ENCODE data around the gene RRP1B.
"Not testable (repeated sequence)": the region's sequence is repeated elsewhere in the genome, so short reads cannot be mapped to it uniquely, and the experiment has no call there.

The RRP1B gene

DNA sequence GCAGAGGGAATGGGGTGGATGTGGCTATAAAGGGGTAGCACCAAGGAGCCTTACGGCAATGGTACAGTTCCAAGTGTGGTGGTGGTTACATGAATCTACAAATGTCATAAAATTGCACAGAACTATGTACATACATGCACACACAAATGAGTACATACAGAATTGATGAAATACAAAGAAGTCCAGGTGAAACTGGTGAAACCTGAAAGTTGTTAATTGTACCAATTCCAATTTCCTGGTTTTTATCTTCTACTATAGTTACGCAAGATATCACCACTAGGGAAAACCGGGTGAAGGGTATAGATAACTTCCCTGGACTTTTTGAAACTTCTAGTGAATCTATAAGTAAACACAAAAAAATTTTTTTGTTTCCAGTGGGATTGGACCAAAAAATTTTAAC, 19.0 kb upstream of the RRP1B start:
- peak; percentile 38 for DNase-seq

DNA sequence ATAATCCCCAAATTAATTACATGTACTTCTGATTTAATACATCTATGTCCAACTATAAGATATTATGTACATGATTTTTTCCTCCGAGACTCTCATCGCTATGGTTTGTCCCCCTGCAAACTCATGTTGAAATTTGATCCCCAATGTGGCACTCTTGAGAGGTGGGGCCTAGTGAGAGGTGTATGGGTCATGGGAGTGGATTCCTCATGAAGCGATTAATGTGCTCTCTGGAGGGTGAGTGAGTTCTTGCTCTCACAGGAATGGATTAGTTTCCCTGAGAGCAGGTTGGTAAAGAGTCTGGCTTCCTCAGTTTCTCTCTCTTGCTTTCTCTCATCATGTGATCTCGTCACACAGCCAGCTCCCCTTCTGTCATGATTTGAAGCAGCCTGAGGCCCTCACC, 16.2 kb upstream of the RRP1B start:
- DNase-seq, result no peak

DNA sequence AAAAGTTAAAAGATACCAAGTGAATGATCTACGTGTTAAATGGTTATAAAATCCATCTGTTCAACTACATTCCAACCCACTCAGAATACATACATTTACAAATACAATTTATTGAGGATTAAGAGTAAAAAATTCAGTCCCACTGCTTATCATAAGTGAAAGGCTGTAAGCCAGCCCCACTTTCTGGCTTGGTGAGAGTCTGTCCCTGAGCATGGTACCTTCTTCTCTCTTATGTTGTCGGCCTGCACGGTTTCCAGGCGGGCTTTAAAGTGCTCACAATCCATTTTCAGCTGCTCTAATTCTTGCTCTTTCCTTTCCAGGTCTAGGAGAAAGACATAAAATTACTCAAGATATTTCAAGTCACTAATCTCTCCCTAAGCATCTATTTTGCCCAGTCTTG, 15.3 kb upstream of the RRP1B start:
- DNase-seq, result no peak

- no peak for DNase-seq
Measured at GRCh38 chr21:43644609-43645008, 14.8 kb upstream of the RRP1B start.

DNA sequence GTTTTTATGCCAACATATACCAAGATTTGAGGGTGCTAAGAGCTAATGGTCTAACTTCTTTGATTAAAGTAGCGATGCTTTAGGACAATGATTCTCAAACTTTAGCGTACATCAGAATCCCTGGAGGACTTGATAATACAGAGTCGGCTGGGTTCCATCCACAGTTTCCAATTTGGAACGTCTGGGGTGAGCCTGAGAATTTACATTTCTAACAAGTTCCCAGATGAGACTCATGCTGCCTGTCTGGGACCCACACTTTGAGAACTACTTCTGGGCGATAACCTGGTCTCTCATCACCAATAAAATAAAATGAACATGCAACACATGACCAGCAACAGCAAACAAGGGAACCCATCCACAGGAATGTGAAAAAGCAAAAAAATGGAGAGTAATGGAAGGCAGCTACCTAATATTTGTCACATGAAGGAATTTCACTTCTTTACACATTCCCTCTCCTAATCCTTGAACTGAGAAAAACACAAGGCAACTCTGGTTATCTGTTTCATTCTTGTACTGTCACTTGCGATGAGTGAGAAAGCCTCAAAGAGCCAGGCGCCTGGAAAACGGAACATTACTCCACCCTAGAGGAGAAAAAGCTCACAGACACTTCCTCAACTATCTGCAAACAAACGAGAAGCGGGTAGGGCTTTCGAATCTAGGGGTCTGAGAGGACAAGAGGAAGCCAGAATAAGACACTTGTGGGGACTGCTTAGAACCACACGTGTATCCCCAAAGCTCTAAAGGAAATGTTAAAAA, 14.0 kb upstream of the RRP1B start:
- peak; percentile 94 for DNase-seq

DNA sequence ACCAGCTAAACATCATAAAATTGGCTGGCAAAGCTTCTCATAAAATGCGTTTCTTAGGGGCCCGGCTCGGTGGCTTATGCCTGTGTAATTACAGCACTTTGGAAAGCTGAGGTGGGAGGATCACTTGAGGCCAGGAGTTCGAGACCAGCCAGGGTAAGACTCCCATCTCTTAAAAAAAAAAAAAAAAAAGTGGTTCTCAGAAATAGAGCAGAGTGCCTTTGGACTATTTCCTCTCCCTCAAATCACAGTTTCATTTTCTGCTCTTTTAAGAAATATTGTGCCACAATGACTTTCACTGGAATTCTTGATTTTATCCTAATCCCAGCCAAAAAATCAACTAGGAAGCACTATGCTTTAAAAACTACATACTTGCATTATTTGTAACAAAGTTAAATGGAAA, 13.4 kb upstream of the RRP1B start:
- DNase-seq, result peak; percentile 70

DNA sequence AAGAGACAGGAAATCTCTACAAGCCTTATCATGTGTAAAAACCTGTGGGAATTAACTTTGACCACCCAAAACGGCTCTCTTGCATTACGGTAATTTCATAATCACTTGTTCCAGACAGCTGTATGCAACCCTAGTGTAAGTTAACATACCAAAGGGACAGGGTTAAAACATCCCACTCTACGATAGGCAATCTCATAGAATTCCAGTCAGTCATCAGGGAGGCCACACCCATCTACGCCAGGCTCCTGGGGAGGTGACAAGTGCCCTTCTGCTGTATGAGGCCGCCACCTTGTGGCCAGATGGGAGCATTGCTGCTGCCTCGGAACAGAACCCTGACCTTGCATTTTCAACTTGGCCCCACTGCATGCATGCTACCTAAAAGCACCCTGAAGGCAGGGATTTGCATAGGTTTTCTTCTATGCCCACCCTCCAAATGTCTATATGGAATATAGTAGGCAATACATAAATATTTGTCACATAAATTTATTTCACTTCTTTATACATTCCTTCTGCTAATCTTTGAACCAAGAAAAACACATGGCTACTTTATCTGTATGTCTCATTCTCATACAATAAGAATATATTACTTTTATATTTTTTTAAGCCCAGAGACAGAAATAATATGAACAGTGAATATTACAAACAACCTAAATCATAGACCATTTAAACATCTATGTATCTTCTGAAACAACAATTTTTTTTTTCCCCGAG, 12.7 kb upstream of the RRP1B start:
- peak; percentile 97 for DNase-seq

- DNase-seq, result no peak
Measured at GRCh38 chr21:43648171-43648570, 11.2 kb upstream of the RRP1B start.

- not testable (repeated sequence) for DNase-seq
Measured at GRCh38 chr21:43651926-43652325, 7.4 kb upstream of the RRP1B start.

DNA sequence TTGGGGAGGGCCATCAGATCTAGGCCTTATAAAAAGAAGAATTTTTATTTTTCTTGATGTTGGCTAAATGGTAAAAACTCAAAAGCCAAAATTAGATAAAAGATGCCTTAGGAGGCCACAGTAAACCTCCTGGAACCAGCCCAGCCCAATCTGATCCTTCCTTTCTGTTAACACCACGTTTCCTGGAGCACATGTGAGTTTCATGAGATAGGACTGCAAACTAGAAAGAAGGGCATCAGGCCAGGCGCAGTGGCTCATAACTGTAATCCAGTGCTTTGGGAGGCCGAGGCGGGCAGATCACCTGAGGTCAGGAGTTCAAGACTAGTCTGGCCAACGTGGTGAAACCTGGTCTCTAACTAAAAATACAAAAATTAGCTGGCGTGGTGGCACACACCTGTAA, 6.7 kb upstream of the RRP1B start:
- no peak for DNase-seq

DNA sequence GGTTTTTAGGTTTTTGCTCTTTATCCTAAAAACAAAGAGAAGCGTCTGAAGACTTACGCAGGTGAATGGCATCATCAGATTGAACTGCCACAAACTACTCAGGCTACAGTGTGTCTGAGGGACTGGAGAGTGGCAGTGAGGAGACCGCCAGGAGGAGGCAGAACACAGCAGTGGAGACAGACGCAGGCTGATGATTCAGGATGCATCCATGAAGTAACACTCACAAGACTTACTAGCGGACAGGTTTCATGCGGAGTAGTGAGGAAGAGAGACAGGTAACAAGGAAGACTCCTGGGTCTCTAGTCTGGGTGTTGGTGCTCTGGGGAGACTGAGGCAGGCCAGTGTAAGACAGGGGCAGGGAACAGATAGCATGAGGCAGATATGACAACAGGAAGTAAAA, 5.7 kb upstream of the RRP1B start:
- no peak for DNase-seq

GRCh38 chr21:43654806-43655489, 4.4 kb upstream of the RRP1B start:
- DNase-seq, result no peak

GRCh38 chr21:43657355-43658087, 1.8 kb upstream of the RRP1B start:
- DNase-seq, result peak; percentile 50

- DNase-seq, result no peak
Measured at GRCh38 chr21:43658088-43658741, 1.1 kb upstream of the RRP1B start.

DNA sequence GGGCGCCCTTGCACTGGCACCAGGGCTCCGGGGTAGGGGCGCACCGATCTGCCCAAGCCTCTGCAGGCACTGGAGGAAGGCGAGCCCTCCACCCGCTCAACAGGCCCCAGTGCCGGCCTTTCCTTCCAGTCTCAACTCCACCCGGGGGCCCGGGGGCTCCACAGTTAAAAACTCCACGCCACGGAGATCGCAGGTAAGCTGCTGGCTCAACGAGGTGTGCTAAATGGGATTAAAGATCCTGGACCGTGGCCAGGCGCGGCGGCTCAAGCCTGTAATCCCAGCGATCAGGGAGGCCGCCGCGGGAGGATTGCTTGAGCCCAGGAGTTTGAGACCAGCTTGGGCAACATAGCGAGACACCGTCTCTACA, 608 bp upstream of the RRP1B start:
- DNase-seq, result no peak

DNA sequence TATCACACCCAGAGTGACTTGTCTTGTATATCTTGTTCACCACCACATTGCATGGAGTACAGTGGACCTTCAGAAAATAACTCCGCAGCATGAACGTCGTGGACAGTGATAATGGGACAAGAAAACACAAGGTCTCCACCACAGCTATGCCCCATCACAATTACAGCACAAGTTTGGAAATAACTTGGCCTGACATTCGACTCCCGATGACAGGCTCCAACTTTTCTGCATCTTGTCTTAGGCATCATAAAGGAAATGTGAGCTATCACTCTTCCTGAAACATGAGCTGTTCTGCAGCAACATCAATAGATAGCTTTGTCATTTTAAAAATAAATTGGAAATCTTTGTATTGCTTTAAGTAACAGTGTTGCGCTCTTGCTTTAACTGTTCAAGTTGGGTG, 2.9 kb downstream of the RRP1B start:
- DNase-seq, result no peak

DNA sequence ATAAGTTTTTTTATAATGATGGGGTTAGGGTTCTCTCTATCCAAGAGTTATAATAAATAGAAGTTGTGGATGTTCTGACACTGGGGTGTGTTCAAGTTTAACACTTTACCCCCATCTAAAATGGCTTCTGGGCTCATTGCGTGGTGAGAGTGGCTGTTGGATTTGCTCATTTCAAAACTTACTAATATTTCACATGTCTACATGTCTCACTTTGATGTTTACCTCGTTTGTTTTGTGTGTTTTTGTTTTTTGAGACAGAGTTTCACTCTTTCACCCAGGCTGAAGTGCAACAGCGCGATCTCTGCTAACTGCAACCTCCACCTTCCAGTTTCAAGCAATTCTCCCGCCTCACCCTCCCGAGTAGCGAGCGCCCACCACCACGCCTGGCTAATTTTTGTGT, 3.7 kb downstream of the RRP1B start:
- DNase-seq, result no peak

DNA sequence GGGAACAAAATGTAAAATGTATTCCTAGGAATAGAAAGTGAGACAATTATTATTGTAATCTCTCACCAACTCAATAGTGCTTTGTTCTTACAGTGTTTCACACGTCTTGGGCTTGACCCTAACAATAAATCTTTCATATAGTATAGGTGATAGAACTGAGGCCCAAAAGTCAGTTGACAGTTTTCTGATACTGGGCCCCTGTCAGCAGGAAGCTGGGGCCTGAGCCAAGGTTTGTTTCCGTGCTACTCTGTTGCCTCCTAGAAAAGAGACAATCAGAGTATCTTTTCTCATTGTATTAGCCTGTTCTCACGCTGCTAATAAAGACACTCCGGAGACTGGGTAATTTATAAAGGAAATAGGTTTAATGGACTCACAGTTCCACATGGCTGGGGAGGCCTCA, 5.0 kb downstream of the RRP1B start:
- DNase-seq, result no peak

DNA sequence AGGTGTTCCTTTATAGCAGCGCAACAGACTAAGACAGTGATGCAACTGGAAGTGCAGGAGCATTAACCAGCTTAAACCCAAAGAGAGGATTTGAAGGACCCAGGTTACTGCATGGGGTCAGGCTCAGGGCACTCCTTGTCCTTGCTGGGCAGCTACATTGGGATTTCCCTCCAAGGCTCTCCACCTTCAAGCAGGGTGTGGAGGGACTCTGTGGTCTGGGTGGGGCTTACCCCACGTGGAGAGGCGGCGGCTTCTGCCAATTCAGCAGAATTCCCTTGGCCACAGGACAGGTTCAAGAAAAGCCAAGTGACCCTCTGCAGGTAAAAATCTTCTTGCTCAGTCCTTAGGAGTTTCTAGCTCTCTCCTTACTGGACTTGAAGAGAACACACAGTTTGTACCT, 6.5 kb downstream of the RRP1B start:
- DNase-seq, result no peak

DNA sequence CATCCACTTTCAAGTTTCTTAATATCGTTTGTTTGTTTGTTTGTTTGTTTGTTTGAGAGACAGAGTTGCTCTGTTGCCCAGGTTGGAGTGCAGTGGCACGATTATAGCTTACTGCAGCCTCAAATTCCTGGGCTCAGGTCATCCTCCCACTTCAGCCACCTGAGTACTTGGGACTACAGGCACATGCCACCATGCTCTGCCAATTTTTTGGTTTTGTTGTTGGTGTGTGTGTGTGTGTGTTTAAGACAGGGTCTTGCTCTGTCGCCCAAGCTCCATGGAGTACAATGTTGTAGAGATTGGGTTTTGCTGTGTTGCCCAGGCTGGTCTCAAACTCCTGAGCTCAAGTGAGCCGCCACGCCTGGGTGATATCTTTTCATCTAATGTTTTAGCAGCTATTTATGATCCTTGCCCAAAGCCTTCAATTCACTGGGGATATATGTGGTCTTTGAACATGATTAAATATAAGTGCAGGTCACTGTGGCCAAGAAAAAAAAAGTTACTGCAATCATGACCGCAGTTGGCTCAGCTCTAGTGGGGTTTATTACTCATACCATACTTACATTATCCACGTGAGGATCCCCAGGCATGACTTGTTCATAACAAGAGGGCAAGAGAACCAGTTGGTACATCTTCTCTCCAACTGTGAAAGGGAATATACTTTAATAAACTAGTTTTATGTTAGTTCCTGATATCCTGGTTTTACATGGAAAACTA, 8.0 kb downstream of the RRP1B start:
- no peak for DNase-seq

- DNase-seq, result no peak
Measured at GRCh38 chr21:43669828-43670605, 10.7 kb downstream of the RRP1B start.

Data from OCI-M1 (cell line).